IPS DF 4.7 (cell line): ENCODE data around the gene FOXO1.

Source experiments
- DNase-seq: peaks from one replicate; pipeline ENCODE4 v3.0.0-alpha.2; 2013; ENCODE audit warnings: low spot score; ENCODE audit errors: extremely low read depth

The FOXO1 gene

GRCh38 chr13:40609972-40610726 is 56.3 kb downstream of the FOXO1 start:
- no peak for DNase-seq

- DNase-seq = no peak
Observed at GRCh38 chr13:40608308-40608707, 58.1 kb downstream of the FOXO1 start.

- DNase-seq = no peak
Observed at GRCh38 chr13:40605573-40605972, 60.9 kb downstream of the FOXO1 start.

- DNase-seq = no peak
Observed at GRCh38 chr13:40604135-40604534, 62.3 kb downstream of the FOXO1 start.

- DNase-seq = no peak
Observed at GRCh38 chr13:40600149-40600751, 66.2 kb downstream of the FOXO1 start.

GRCh38 chr13:40599747-40600146 is 66.7 kb downstream of the FOXO1 start:
- DNase-seq = no peak

- DNase-seq = no peak
Observed at GRCh38 chr13:40599124-40599523, 67.3 kb downstream of the FOXO1 start.

- DNase-seq = no peak
Observed at GRCh38 chr13:40598569-40598968, 67.9 kb downstream of the FOXO1 start.

- no peak for DNase-seq
Observed at GRCh38 chr13:40597735-40598365, 68.6 kb downstream of the FOXO1 start.

GRCh38 chr13:40596484-40596883 is 70.0 kb downstream of the FOXO1 start:
- DNase-seq = no peak

GRCh38 chr13:40595693-40596092 is 70.7 kb downstream of the FOXO1 start:
- no peak for DNase-seq

- no peak for DNase-seq
Observed at GRCh38 chr13:40592035-40592434, 74.4 kb downstream of the FOXO1 start.

GRCh38 chr13:40591091-40591490 is 75.3 kb downstream of the FOXO1 start:
- DNase-seq = no peak

GRCh38 chr13:40590112-40590862 is 76.2 kb downstream of the FOXO1 start:
- no peak for DNase-seq

- no peak for DNase-seq
Observed at GRCh38 chr13:40589285-40590109, 76.9 kb downstream of the FOXO1 start.

GRCh38 chr13:40588101-40588500 is 78.3 kb downstream of the FOXO1 start:
- DNase-seq = no peak

- no peak for DNase-seq
Observed at GRCh38 chr13:40586886-40587565, 79.4 kb downstream of the FOXO1 start.

- no peak for DNase-seq
Observed at GRCh38 chr13:40585911-40586471, 80.5 kb downstream of the FOXO1 start.

GRCh38 chr13:40583738-40584137 is 82.7 kb downstream of the FOXO1 start:
- no peak for DNase-seq

GRCh38 chr13:40582531-40582930 is 83.9 kb downstream of the FOXO1 start:
- DNase-seq = no peak
